Spleen (tissue), 7 donors: ENCODE measurements around the gene SLC5A6.

ENCODE experiments used
- POLR2A ChIP-seq, 3 donors: fragments of 450-650 bp; IDR thresholded peaks; one replicate each; pipeline ENCODE4 v1.5.1; 2017; ENCODE audit warnings: antibody characterized with exemption in 3 of 3, mild to moderate bottlenecking in 1 of 3
- TF ChIP-seq, protein P1 (sequence below), 11 experiments: fragments of 200-600 bp in 7 of 11; fragments of 450-650 bp in 4 of 11; sonication (generic) in 4 of 11; IDR thresholded peaks in 8 of 11; conservative IDR thresholded peaks in 3 of 11; 1 replicate in 7 of 11; 2 replicates in 4 of 11; pipeline versions ENCODE4 v1.4.0 to v1.8.0; 2016 to 2021; ENCODE audit warnings: antibody characterized with exemption in 11 of 11, inconsistent platforms in 4 of 11, mild to moderate bottlenecking in 1 of 11
- donor health status: DM: no; HTN: no; CAD: no; lungs with moderate emphysema.
- donor health status: DM: no; HTN: no; CAD: no.
- donor health status: DM: no; HTN: no; CAD: no.

DNA sequence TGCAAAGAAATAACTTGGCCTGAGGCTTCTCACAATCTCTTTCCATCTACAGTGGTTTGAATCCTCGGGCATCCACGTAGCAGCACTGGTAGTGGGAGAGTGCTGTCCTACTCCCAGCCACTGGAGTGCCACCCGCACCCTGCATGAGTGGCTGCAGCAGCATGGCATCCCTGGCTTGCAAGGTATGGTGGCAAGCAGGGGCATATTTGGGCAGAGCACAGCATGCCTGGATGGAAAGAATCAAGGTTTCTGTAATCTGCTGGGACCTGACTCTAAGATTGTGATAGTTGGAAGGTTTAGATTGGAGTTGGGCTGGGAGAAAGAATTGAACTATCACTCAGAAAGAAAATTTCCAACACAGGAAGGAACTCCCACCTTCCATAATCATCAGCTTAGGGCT is 9.1 kb upstream of the SLC5A6 start:
- no peak for TF ChIP-seq POLR2A (IDR thresholded peaks at IDR 0.05)
- TF ChIP-seq, protein P1, sequence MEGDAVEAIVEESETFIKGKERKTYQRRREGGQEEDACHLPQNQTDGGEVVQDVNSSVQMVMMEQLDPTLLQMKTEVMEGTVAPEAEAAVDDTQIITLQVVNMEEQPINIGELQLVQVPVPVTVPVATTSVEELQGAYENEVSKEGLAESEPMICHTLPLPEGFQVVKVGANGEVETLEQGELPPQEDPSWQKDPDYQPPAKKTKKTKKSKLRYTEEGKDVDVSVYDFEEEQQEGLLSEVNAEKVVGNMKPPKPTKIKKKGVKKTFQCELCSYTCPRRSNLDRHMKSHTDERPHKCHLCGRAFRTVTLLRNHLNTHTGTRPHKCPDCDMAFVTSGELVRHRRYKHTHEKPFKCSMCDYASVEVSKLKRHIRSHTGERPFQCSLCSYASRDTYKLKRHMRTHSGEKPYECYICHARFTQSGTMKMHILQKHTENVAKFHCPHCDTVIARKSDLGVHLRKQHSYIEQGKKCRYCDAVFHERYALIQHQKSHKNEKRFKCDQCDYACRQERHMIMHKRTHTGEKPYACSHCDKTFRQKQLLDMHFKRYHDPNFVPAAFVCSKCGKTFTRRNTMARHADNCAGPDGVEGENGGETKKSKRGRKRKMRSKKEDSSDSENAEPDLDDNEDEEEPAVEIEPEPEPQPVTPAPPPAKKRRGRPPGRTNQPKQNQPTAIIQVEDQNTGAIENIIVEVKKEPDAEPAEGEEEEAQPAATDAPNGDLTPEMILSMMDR (IDR thresholded peaks at IDR 0.05 in 8 of 11, conservative IDR thresholded peaks at IDR 0.05 in 3 of 11) = no peak
